IgD-negative memory B cell (primary cell): ENCODE measurements around the gene CAPZB. TPM values are rescaled to one million over a fixed set of nuclear protein-coding genes. Genes with fewer than 3 reads are reported as not detected.
"Not testable (repeated sequence)": the region's sequence is repeated elsewhere in the genome, so short reads cannot be mapped to it uniquely, and the experiment has no call there.

Source experiments
- H3K27ac Mint-ChIP-seq, 3 donors: one replicate each; pipeline ENCODE4 v1.8.0; 2020 to 2022; ENCODE audit warnings: mild to moderate bottlenecking in 3 of 3, mixed read lengths in 3 of 3, moderate library complexity in 1 of 3
- H3K27me3 Mint-ChIP-seq: one replicate; pipeline ENCODE4 v1.8.0; 2021; ENCODE audit warnings: mixed read lengths
- H3K36me3 Mint-ChIP-seq: one replicate; pipeline ENCODE4 v1.8.0; 2020; ENCODE audit warnings: mild to moderate bottlenecking, mixed read lengths
- H3K4me1 Mint-ChIP-seq, 3 donors: one replicate each; pipeline ENCODE4 v1.8.0; 2020 to 2022; ENCODE audit warnings: mixed read lengths in 3 of 3, mild to moderate bottlenecking in 1 of 3
- H3K4me3 Mint-ChIP-seq, 4 donors: one replicate each; pipeline ENCODE4 v1.8.0; 2020 to 2022; ENCODE audit warnings: mild to moderate bottlenecking in 4 of 4, mixed read lengths in 4 of 4, moderate library complexity in 3 of 4
- H3K9me3 Mint-ChIP-seq, 3 donors: one replicate each; pipeline ENCODE4 v1.8.0; 2020 to 2021; ENCODE audit warnings: mixed read lengths in 3 of 3, mild to moderate bottlenecking in 1 of 3
- polyA plus RNA-seq: library from polyadenylated mRNA; unstranded; fragments of 300-500 nt; fragmentation: Illumina TruSeq; gene quantifications from one replicate; pipeline ENCODE4 v1.2.3, GENCODE V29; 2021

Gene CAPZB
- polyA plus RNA-seq, 1 donor from 2014 or later = 419 TPM

DNA sequence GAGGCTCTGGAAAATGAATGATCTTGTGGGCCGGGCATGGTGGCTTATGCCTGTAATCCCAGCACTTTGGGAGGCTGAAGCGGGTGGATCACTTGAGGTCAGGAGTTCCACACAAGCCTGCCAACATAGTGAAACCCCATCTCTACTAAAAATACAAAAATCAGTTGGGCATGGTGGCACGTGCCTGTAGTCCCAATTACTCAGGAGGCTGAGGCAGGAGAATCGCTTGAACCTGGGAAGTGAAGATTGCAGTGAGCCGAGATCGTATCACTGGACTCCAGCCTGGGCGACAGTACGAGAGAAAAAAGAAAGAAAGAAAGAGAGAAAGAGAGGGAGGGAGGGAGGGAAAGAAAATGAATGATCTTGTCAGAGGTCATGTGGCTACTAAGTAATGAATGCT lies 24.3 kb upstream of the CAPZB start:
- Mint-ChIP-seq H3K4me3 (peak overlapping the region in 1 of 4 donors; percentile 83), H3K27ac (peak overlapping the region in 1 of 3 donors; percentile 39), H3K4me1 (peaks cover 42 to 53% (median 46%) of the 10 kb centered on the region in 3 donors)
- not testable (repeated sequence) for H3K36me3 Mint-ChIP-seq, H3K27me3 Mint-ChIP-seq, H3K9me3 Mint-ChIP-seq

DNA sequence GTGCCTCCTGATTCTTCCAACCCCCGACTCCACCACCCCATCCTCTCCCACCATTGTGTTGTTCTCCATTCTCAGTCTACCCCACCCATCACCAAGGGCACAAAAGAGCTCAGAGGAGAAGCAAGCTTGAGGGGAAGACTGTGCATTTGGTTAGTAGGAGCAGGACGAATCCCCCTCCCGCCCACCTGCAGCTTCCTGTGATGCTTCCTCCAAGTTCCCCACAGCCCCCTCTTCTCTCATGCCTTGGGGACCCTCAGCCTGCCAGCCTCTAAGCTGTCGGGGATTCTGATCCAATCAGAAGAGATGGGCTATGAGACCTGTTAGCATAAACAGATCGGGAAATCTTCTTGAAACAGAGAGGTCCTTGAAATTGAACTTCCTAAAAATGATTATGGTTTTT lies 22.2 kb upstream of the CAPZB start:
- Mint-ChIP-seq H3K27me3 (peaks cover 3% of the 10 kb centered on the region), H3K4me3 (peak overlapping the region in 1 of 4 donors; percentile 49), H3K4me1 (peaks cover 39 to 46% (median 41%) of the 10 kb centered on the region in 3 donors), H3K36me3 (peaks cover 3% of the 10 kb centered on the region), H3K27ac (no peak overlapping the region), H3K9me3 (no peaks in the 10 kb centered on the region)

DNA sequence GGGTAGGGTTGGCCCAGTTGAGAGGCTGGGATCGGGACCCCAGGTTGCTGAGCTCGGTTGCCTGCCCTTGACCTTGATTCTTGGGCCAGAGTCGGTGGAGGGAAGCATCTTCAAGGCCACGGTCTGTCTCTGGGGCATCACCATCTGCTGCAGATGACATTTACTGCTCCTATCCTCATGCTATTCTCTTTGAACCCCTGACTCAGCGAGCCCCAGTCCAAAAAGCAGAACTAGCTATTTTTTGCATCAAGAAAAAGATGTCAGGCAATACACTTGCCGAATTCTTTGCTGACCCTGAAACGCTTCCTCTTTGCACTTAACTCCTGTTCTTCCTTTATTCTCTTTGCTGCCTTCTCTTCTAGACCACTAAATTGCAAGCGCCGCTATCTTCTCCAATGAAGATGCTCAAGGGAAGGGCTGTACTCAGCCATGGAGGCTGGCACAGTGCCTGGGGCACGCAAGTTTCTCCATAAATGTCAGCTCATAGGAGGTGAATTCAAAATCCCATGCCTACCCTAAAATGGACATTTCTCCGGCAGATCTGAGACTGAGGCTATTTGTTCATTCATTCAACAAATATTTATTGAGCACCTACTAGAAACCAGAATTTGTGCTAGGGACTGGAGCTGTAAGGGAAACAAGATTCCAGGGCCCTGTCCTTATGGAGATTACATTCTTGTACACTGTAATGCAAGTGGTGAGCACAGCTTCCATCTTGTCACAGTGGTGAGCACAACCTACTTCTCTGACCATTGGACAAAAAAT lies 20.5 kb upstream of the CAPZB start:
- Mint-ChIP-seq H3K27ac (peak overlapping the region in 2 of 3 donors; percentile 37 to 43), H3K9me3 (no peaks in the 10 kb centered on the region), H3K4me3 (peak overlapping the region; percentile 11 to 82 (median 60)), H3K27me3 (peaks cover 3% of the 10 kb centered on the region), H3K4me1 (peaks cover 31 to 34% (median 33%) of the 10 kb centered on the region in 3 donors), H3K36me3 (peaks cover 3% of the 10 kb centered on the region)

DNA sequence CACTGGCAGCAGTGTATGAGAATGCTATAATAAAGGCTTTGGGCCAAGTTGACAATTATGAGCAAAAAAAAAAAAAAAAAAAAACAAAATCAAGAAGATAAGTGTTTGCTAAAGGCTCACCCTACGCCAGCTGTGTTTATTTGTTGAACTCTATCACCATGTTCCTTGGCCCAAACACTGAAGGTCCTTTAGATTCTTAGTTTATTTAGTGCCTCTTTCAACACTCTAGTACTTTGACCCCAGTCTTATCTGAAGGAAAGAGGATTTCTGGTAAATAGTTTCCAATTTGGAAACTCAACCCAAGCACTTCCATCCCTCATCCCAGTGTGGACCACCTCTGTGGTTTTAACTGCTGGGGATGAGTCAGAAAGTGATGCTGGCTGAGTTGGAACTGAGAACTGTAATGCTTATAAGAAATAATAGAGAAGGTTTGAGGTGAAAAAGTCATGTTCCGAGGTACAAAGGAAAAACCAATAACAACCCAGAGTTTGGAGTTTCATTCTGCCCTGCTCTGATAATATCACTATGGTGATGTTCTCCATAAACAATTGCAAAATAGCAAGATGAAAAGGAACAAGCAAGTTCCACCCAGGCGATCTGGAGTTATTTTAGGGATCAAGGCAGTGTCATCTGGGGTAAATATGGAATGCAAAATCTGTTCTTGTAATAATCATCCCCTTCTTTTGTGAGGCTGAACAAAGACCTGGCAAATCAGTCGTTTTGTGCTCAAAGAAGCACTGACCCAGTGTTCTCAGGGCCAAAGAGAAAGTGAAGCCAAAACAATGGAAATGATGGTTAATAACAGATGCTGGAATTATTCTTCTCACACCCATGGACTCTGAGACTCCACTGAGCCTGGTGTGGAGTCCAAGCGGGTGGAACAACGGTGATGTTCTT lies 19.7 kb upstream of the CAPZB start:
- Mint-ChIP-seq H3K27ac (peak overlapping the region in 2 of 3 donors; percentile 37 to 43), H3K9me3 (no peaks in the 10 kb centered on the region), H3K4me3 (peak overlapping the region in 2 of 4 donors; percentile 59 to 82), H3K27me3 (peaks cover 3% of the 10 kb centered on the region), H3K36me3 (peaks cover 3% of the 10 kb centered on the region), H3K4me1 (peaks cover 28 to 31% (median 29%) of the 10 kb centered on the region in 3 donors)

DNA sequence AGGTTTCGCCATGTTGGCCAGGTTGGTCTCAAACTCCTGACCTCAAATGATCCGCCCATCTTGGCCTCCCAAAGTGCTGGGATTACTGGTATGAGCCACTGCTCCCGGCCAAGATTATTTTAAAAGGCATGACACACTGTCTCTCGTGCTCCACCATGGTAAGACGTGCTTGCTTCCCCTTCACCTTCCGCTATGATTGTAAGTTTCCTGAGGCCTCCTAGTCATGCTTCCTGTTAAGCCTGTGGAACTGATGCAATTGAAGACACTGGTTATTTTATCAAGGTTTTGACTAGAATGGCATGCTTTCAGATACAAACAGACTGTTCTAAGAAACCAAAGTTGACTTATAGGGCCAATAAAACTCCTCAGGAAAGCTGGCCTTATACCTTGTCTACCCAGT lies 16.9 kb upstream of the CAPZB start:
- H3K4me1 Mint-ChIP-seq = peaks cover 14 to 20% (median 20%) of the 10 kb centered on the region in 3 donors
- H3K27ac Mint-ChIP-seq, H3K9me3 Mint-ChIP-seq, H3K36me3 Mint-ChIP-seq, H3K4me3 Mint-ChIP-seq, H3K27me3 Mint-ChIP-seq: not testable (repeated sequence)

DNA sequence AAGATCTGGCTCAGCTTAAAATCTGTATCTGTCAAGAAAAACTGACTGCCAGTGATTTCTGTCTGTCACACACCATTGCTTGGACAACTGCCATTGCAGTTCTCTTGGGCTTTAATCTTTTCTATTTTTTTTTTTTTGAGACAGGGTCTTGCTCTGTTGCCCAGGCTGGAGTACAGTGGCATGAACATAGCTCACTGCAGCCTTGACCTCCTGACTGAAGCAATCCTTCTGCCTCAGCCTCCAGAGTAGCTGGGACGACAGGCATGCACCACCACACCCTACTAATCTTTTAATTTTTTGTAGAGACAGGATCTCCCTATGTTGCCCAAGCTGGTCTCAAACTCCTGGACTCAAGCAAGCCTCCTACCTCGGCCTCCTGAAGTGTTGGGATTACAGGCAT lies 14.5 kb upstream of the CAPZB start:
- not testable (repeated sequence) for H3K27ac Mint-ChIP-seq, H3K9me3 Mint-ChIP-seq, H3K4me1 Mint-ChIP-seq, H3K4me3 Mint-ChIP-seq, H3K27me3 Mint-ChIP-seq, H3K36me3 Mint-ChIP-seq

DNA sequence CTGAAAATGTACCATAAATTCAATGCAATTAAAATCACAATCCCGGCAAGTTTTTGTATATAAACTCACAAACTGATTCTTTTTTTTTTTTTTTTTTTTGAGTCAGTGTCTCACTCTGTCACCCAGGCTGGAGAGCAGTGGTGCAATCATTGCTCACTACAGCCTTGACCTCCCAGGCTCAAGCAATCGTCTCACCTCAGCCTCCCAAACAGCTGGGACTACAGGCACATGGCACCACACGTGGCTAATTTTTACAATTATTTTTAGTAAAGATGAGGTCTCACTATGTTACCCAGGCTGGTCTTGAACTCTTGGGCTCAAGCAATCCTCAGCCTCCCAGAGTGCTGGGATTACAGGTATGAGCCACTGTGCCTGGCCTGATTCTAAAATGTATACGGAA lies 12.1 kb upstream of the CAPZB start:
- H3K36me3 Mint-ChIP-seq, H3K4me3 Mint-ChIP-seq, H3K4me1 Mint-ChIP-seq, H3K27me3 Mint-ChIP-seq, H3K27ac Mint-ChIP-seq, H3K9me3 Mint-ChIP-seq: not testable (repeated sequence)

GRCh38 chr1:19496527-19496874 lies 11.2 kb upstream of the CAPZB start:
- Mint-ChIP-seq H3K9me3 (no peaks in the 10 kb centered on the region), H3K4me3 (no peak overlapping the region), H3K27ac (peak overlapping the region in 1 of 3 donors; percentile 53), H3K27me3 (no peaks in the 10 kb centered on the region), H3K36me3 (peaks cover 3% of the 10 kb centered on the region), H3K4me1 (peaks cover under 1 to 6% (median 4%) of the 10 kb centered on the region in 3 donors)

GRCh38 chr1:19495799-19496526 lies 10.6 kb upstream of the CAPZB start:
- Mint-ChIP-seq H3K9me3 (no peaks in the 10 kb centered on the region), H3K4me3 (no peak overlapping the region), H3K27ac (peak overlapping the region in 1 of 3 donors; percentile 53), H3K27me3 (no peaks in the 10 kb centered on the region), H3K36me3 (peaks cover 3% of the 10 kb centered on the region), H3K4me1 (peaks cover 3 to 7% (median 5%) of the 10 kb centered on the region in 3 donors)

GRCh38 chr1:19495000-19495656 lies 9.8 kb upstream of the CAPZB start:
- H3K36me3 Mint-ChIP-seq = peaks cover 4% of the 10 kb centered on the region

GRCh38 chr1:19493547-19493946 lies 8.2 kb upstream of the CAPZB start:
- Mint-ChIP-seq H3K36me3 (peaks cover 5% of the 10 kb centered on the region), H3K9me3 (no peaks in the 10 kb centered on the region), H3K27ac (no peak overlapping the region), H3K4me3 (no peak overlapping the region), H3K4me1 (peaks cover 7 to 10% (median 8%) of the 10 kb centered on the region in 3 donors), H3K27me3 (no peaks in the 10 kb centered on the region)

More at GRCh38 chr1:19495000-19495656, 9.8 kb upstream of the CAPZB start:
- Mint-ChIP-seq H3K27ac (no peak overlapping the region), H3K4me3 (no peak overlapping the region), H3K4me1 (peaks cover 3 to 10% (median 5%) of the 10 kb centered on the region in 3 donors), H3K27me3 (no peaks in the 10 kb centered on the region), H3K9me3 (no peaks in the 10 kb centered on the region)

DNA sequence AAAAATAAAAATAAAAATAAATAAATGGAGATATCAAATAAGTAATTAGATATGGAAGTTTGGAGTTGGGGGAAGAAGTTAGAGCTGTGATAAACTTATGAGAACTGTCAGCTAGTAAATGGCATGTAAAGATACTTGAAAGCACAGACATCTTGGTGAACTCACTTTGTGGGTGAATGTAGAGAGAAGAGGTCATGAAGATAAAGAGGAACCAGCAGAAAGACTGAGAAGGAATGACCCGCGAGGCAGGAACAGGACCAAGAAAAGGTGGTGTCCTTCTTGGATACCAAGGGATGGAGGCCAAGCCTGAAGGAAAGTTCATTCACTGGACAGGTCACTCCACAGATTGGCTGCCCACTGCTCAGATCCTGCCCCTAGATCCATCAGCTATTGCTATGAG lies 4.7 kb upstream of the CAPZB start:
- H3K27ac Mint-ChIP-seq = no peak overlapping the region
- H3K4me3 Mint-ChIP-seq = no peak overlapping the region
- peaks cover 21 to 27% (median 23%) of the 10 kb centered on the region in 3 donors for H3K4me1 Mint-ChIP-seq

DNA sequence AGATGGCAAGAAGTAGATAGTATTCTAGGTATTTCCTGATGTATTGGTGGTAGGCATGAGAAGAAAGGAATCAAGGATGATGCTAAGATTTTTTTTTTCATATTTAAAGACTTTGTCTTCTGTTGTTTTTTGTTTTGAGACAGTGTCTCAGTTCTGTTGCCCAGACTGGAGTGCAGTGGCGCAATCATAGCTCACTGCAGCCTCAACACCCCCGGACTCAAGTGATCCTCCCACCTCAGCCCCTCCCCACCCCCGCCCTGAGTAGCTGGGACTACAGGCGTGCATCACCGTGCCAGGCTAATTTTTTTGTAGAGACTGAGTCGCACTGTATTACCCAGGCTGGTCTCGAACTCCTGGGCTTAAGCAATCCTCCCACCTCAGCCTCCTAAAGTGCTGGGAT lies 2.8 kb upstream of the CAPZB start:
- H3K27me3 Mint-ChIP-seq = no peaks in the 10 kb centered on the region
- peaks cover 5% of the 10 kb centered on the region for H3K36me3 Mint-ChIP-seq
- no peaks in the 10 kb centered on the region for H3K9me3 Mint-ChIP-seq
- peak overlapping the region; percentile 69 to 80 (median 70) for H3K27ac Mint-ChIP-seq
- peaks cover 29 to 36% (median 31%) of the 10 kb centered on the region in 3 donors for H3K4me1 Mint-ChIP-seq
- H3K4me3 Mint-ChIP-seq = peak overlapping the region in 2 of 4 donors; percentile 57 to 92

More for the DNA sequence above, 4.7 kb upstream of the CAPZB start:
- Mint-ChIP-seq H3K9me3 (no peaks in the 10 kb centered on the region), H3K36me3 (peaks cover 5% of the 10 kb centered on the region), H3K27me3 (no peaks in the 10 kb centered on the region)

DNA sequence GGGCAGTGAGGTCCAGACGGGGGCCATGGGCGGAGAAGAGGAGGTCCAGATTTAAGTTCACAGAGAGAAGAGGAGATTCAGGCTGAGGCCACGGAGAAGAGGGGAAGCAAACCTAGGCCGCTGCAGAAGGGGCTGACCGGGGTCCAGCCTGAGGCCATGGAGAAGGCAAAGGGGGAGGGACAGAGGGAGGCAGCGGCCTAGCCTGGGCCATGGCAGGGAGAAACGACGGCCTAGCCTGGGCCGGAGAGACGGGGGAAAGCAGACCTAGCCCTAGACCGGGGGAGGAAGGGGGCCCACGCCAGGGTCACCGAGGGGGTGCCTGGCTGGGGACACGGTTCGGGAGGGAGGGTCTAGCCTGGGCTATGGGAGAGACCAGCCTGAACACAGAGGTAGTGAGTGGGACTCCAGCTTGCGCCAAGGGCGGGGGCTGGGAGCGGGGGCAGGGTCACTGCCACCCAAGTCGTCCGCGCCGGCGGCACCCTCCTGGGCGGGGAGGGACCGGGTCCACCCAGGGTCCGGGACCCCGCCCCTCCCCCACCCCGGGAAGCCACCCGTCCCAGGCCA lies 459 bp downstream of the CAPZB start:
- Mint-ChIP-seq H3K4me1 (peaks cover 38 to 51% (median 43%) of the 10 kb centered on the region in 3 donors), H3K27ac (peak overlapping the region; percentile 90 to 97 (median 97)), H3K9me3 (no peaks in the 10 kb centered on the region), H3K27me3 (no peaks in the 10 kb centered on the region), H3K4me3 (peak overlapping the region; percentile 87 to 97 (median 95)), H3K36me3 (no peaks in the 10 kb centered on the region)
